K562 (cell line): ENCODE results near the gene NAPB. TPM values are rescaled to one million over a fixed set of nuclear protein-coding genes. Genes with fewer than 3 reads are reported as not detected.

Experiments
- AFF1 ChIP-seq, 2 experiments: fragments of 450-650 bp; IDR thresholded peaks; 2 replicates each; pipeline ENCODE4 v1.6.1; 2018; ENCODE audit warnings: mild to moderate bottlenecking in 2 of 2, low read depth in 1 of 2; ENCODE audit not compliant: partially characterized antibody in 2 of 2
- FOXJ3 ChIP-seq: sonication (generic); formaldehyde crosslinking; IDR thresholded peaks from 2 replicates; pipeline ENCODE4 v1.4.0; 2020; ENCODE audit warnings: mild to moderate bottlenecking, missing genetic modification reagents
- FOXK2 ChIP-seq, 2 experiments: fragments of 450-650 bp; IDR thresholded peaks in 1 of 2; conservative IDR thresholded peaks in 1 of 2; 2 replicates each; pipeline ENCODE4 v1.6.1; 2016; ENCODE audit warnings: low read depth in 2 of 2, mild to moderate bottlenecking in 1 of 2
- REST ChIP-seq, 2 experiments: fragments of 450-650 bp; formaldehyde crosslinking in 1 of 2; IDR thresholded peaks; 2 replicates each; pipeline versions ENCODE4 v1.4.0 to v1.6.1; 2014 to 2020; ENCODE audit warnings: mild to moderate bottlenecking in 2 of 2, borderline replicate concordance in 1 of 2, low read depth in 1 of 2
- ZNF121 ChIP-seq: sonication (generic); formaldehyde crosslinking; conservative IDR thresholded peaks from 2 replicates; pipeline ENCODE4 v1.8.0; 2022; ENCODE audit warnings: missing genetic modification reagents
- ZNF263 ChIP-seq: sonication (generic); formaldehyde crosslinking; IDR thresholded peaks from 2 replicates; pipeline ENCODE4 v1.8.0; 2022; ENCODE audit warnings: mild to moderate bottlenecking, missing genetic modification reagents, borderline replicate concordance
- ZSCAN32 ChIP-seq: fragments of 450-650 bp; formaldehyde crosslinking; IDR thresholded peaks from 2 replicates; pipeline ENCODE4 v1.4.0; 2020; ENCODE audit warnings: mild to moderate bottlenecking, moderate library complexity
- polyA plus RNA-seq, 8 experiments: library from polyadenylated mRNA; depleted of rRNA in 4 of 8; stranded (reverse) in 5 of 8; unstranded in 3 of 8; fragments of >200 nt; fragmentation: Nextera tagmentation in 2 of 8; fragmentation: Illumina TruSeq in 1 of 8; extraction: Ambion mirVana in 2 of 8; extraction: Trizol in 1 of 8; gene quantifications; 2 replicates each; pipeline versions ENCODE4 v1.2.1 to v1.2.3, GENCODE V29; 2011 to 2014; ENCODE audit warnings: inconsistent platforms in 1 of 8, missing spikeins in 1 of 8
- total RNA-seq, 7 experiments: library from RNA; depleted of rRNA in 6 of 7; stranded (reverse); fragments of >200 nt in 6 of 7; fragmentation: Illumina TruSeq in 2 of 7; extraction: Trizol in 2 of 7; gene quantifications; 2 replicates each; pipeline versions ENCODE4 v1.2.1 to v1.2.3, GENCODE V29; 2011 to 2021; ENCODE audit warnings: low replicate concordance in 1 of 7

NAPB gene
- total and polyA plus RNA-seq, 9 of the 15 experiments (the other 6 are each of a cell fraction or from before 2014, with no cell fraction given) = 1.4 to 7.7 (median 5.2) TPM

- TF ChIP-seq AFF1 (IDR thresholded peaks at IDR 0.05; ENCODE audit: low read depth in 1 of 2, partially characterized antibody in 2 of 2) (no peak), FOXJ3 (no peak), FOXK2 (conservative IDR thresholded peaks at IDR 0.05 in 1 of 2, IDR thresholded peaks at IDR 0.05 in 1 of 2; ENCODE audit: low read depth in 2 of 2) (0 out of 4 replicates have a peak, but pooled peaks of 1 of the 2 experiments have one; percentile 18), REST (IDR thresholded peaks at IDR 0.05; ENCODE audit: borderline replicate concordance) (peak; percentile 41; the same call in 1 of the 2 replicates), REST (CRISPR knock-in tag; IDR thresholded peaks at IDR 0.05; ENCODE audit: low read depth) (no peak), ZNF263 (no peak), ZNF121 (CRISPR knock-in tag) (no peak), ZSCAN32 (CRISPR knock-in tag) (no peak)
- TF ChIP-seq, all 486 proteins: peak for 10
Measured at GRCh38 chr20:23446505-23446904, 25.2 kb upstream of the NAPB start (continued).
